ENCODE results near the gene CD180. TPM values are rescaled to one million over a fixed set of nuclear protein-coding genes. Genes with fewer than 3 reads are reported as not detected.

CD180 gene
- total RNA-seq, 2 experiments from 2014 or later, result 0.08 TPM; not detected in 1

DNA sequence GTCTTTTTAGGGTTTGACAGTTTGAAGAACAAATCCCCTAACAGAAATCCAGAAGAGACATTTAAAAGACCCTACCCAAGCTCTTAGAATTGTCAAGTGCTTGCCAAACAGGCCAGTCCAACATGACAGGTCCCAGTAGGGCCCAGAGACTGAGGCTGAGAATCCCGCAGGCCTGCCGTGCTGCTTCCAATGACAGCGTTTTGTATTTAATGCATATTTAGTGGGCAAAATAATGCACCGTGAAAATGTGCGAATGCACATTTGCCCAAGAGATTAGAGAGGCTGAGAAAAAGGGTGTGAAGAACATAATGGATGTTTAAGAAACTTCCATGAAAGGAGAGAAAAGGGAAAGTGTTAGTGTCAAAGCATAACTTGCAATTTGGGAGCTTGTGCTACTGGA, 57.6 kb downstream of the CD180 start:
- TF ChIP-seq, protein P1, sequence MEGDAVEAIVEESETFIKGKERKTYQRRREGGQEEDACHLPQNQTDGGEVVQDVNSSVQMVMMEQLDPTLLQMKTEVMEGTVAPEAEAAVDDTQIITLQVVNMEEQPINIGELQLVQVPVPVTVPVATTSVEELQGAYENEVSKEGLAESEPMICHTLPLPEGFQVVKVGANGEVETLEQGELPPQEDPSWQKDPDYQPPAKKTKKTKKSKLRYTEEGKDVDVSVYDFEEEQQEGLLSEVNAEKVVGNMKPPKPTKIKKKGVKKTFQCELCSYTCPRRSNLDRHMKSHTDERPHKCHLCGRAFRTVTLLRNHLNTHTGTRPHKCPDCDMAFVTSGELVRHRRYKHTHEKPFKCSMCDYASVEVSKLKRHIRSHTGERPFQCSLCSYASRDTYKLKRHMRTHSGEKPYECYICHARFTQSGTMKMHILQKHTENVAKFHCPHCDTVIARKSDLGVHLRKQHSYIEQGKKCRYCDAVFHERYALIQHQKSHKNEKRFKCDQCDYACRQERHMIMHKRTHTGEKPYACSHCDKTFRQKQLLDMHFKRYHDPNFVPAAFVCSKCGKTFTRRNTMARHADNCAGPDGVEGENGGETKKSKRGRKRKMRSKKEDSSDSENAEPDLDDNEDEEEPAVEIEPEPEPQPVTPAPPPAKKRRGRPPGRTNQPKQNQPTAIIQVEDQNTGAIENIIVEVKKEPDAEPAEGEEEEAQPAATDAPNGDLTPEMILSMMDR (IDR thresholded peaks at IDR 0.05), result no peak
- H3K27me3 Mint-ChIP-seq, result no peaks in the 10 kb centered on the region
- H3K36me3 Mint-ChIP-seq (ENCODE audit: low read depth), result peaks cover 87% of the 10 kb centered on the region

DNA sequence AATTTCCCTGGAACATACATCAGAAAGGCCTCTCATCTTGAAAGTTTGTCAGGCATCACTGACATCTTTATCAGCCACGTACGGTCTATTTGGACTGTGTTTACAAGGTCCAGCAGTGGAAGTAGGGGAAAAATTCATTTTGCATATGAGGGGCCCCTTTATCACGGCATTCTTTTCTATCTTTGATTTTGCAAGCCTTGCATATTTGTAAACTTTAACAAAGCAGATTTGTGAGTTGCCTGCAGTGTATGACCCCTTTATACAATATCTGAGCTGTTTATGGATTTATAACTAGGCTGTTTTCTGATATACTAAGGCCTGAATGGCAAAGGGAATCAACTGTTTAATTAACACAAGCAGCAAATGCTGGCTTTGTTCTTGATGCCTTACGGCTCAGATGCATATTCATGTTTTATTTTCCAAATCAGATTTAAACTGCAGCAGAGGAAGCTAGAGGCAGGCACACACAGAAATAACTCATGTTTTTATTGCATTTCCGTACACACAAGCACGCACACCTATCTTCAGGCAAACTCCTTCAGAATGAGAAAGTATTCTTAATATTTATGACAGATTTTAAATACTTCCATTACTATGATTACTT, 61.1 kb downstream of the CD180 start:
- H3K27ac Mint-ChIP-seq, result no peak overlapping the region
- H3K4me3 Mint-ChIP-seq, result no peak overlapping the region
- H3K27me3 Mint-ChIP-seq, result no peaks in the 10 kb centered on the region
- H3K27me3 ChIP-seq (ENCODE audit: control insufficient read depth in 1 of 2, insufficient read depth in 2 of 2, low read length in 2 of 2), result no peaks in the 10 kb centered on the region
- H3K4me3 ChIP-seq (ENCODE audit: low read length), result no peak overlapping the region
- no peaks in the 10 kb centered on the region for H3K4me1 Mint-ChIP-seq (ENCODE audit: low read depth)
- no peak overlapping the region for H3K27ac ChIP-seq (ENCODE audit: low read depth in 1 of 2, low read length in 2 of 2)
- no peaks in the 10 kb centered on the region for H3K4me1 ChIP-seq (ENCODE audit: insufficient read depth, low read length)
- intact Hi-C loops (cut with DNase I, micrococcal nuclease), result no loop called here
- CTCF ChIA-PET, result no interaction called here
- peaks cover 37% of the 10 kb centered on the region for H3K36me3 ChIP-seq (ENCODE audit: insufficient read depth, low read length)
- POLR2A ChIA-PET, result no interaction called here
- peaks cover 83% of the 10 kb centered on the region for H3K36me3 Mint-ChIP-seq (ENCODE audit: low read depth)
- ATAC-seq (ENCODE audit: poor library complexity) (no peak), DNase-seq (no peak)
- no peaks in the 10 kb centered on the region for H3K9me3 Mint-ChIP-seq
- H3K9me3 ChIP-seq (ENCODE audit: control insufficient read depth in 1 of 2, insufficient read depth in 1 of 2, low read length in 2 of 2), result no peaks in the 10 kb centered on the region
- TF ChIP-seq, protein P1 (IDR thresholded peaks at IDR 0.05), result no peak

More for the DNA sequence above, 57.6 kb downstream of the CD180 start:
- CTCF ChIA-PET, result no interaction called here
- Histone ChIP-seq H3K4me3 (ENCODE audit: low read length) (no peak overlapping the region), H3K36me3 (ENCODE audit: insufficient read depth, low read length) (peaks cover 59% of the 10 kb centered on the region), H3K9me3 (ENCODE audit: control insufficient read depth in 1 of 2, insufficient read depth in 1 of 2, low read length in 2 of 2) (no peaks in the 10 kb centered on the region), H3K4me1 (ENCODE audit: insufficient read depth, low read length) (no peaks in the 10 kb centered on the region), H3K27ac (ENCODE audit: low read depth in 1 of 2, low read length in 2 of 2) (no peak overlapping the region), H3K27me3 (ENCODE audit: control insufficient read depth in 1 of 2, insufficient read depth in 2 of 2, low read length in 2 of 2) (no peaks in the 10 kb centered on the region)
- POLR2A ChIA-PET, result interaction anchor here (1.0 kb wide), 1 partner anchor 9 kb away, joined by 3 read pairs; no protein-coding TSS in a partner anchor
- ATAC-seq (ENCODE audit: poor library complexity), result no peak
- Mint-ChIP-seq H3K4me3 (no peak overlapping the region), H3K4me1 (ENCODE audit: low read depth) (no peaks in the 10 kb centered on the region), H3K9me3 (no peaks in the 10 kb centered on the region), H3K27ac (no peak overlapping the region)
- no peak for DNase-seq
- intact Hi-C loops (cut with DNase I, micrococcal nuclease), result no loop called here

DNA sequence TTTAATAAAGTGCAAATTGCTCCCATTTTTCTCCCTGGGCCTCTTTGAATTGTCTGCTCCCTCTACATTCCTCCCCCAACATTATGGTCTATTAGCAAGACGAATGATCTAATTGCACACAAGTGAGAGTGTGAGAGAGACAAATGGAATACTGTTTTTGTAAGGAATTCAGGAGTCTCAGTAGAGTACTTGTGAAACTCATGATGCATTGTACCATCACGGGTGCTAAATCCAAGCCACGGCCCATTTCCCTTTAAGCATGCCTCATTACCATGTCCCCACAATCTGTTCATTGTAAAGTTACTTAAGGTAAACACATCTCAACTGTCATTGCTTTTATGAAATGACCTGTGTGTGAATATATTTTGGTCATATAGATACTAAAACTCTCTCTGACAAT, 62.8 kb downstream of the CD180 start:
- H3K27ac Mint-ChIP-seq, result no peak overlapping the region
- H3K4me1 Mint-ChIP-seq (ENCODE audit: low read depth), result no peaks in the 10 kb centered on the region
- H3K4me3 Mint-ChIP-seq, result no peak overlapping the region
- ChIA-PET CTCF (no interaction called here), POLR2A (no interaction called here)
- ATAC-seq (ENCODE audit: poor library complexity), result no peak
- Histone ChIP-seq H3K4me3 (ENCODE audit: low read length) (no peak overlapping the region), H3K36me3 (ENCODE audit: insufficient read depth, low read length) (peaks cover 31% of the 10 kb centered on the region), H3K9me3 (ENCODE audit: control insufficient read depth in 1 of 2, insufficient read depth in 1 of 2, low read length in 2 of 2) (no peaks in the 10 kb centered on the region), H3K27ac (ENCODE audit: low read depth in 1 of 2, low read length in 2 of 2) (no peak overlapping the region), H3K27me3 (ENCODE audit: control insufficient read depth in 1 of 2, insufficient read depth in 2 of 2, low read length in 2 of 2) (no peaks in the 10 kb centered on the region), H3K4me1 (ENCODE audit: insufficient read depth, low read length) (no peaks in the 10 kb centered on the region)
- TF ChIP-seq, protein P1 (IDR thresholded peaks at IDR 0.05), result no peak
- intact Hi-C loops (cut with DNase I, micrococcal nuclease), result no loop called here
- no peak for DNase-seq
- no peaks in the 10 kb centered on the region for H3K27me3 Mint-ChIP-seq
- peaks cover 87% of the 10 kb centered on the region for H3K36me3 Mint-ChIP-seq (ENCODE audit: low read depth)
- no peaks in the 10 kb centered on the region for H3K9me3 Mint-ChIP-seq

All from CD4-positive, alpha-beta T cell (primary cell).